GM18909 (cell line): ENCODE measurements around the gene RAPGEF2.
"Not testable (repeated sequence)": the region's sequence is repeated elsewhere in the genome, so short reads cannot be mapped to it uniquely, and the experiment has no call there.

Experiments used
- ATAC-seq: cut with Tn5 transposase; IDR thresholded peaks from one replicate; pipeline ENCODE4 v1.9.1; 2021; ENCODE audit warnings: mild to moderate bottlenecking; ENCODE audit not compliant: unreplicated experiment, poor library complexity

The RAPGEF2 gene, protein sequence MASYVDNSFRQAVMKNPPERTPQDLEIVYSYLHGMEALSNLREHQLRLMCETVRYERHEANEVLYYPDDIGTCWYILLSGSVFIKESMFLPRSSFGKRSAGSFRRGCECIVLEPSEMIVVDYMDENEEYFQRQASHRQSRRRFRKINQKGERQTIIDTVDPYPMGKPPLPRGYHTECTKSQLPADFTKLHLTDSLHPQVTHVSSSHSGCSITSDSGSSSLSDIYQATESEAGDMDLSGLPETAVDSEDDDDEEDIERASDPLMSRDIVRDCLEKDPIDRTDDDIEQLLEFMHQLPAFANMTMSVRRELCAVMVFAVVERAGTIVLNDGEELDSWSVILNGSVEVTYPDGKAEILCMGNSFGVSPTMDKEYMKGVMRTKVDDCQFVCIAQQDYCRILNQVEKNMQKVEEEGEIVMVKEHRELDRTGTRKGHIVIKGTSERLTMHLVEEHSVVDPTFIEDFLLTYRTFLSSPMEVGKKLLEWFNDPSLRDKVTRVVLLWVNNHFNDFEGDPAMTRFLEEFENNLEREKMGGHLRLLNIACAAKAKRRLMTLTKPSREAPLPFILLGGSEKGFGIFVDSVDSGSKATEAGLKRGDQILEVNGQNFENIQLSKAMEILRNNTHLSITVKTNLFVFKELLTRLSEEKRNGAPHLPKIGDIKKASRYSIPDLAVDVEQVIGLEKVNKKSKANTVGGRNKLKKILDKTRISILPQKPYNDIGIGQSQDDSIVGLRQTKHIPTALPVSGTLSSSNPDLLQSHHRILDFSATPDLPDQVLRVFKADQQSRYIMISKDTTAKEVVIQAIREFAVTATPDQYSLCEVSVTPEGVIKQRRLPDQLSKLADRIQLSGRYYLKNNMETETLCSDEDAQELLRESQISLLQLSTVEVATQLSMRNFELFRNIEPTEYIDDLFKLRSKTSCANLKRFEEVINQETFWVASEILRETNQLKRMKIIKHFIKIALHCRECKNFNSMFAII (N-terminal part only)

GRCh38 chr4:159102622-159103383, at the start of gene RAPGEF2:
TSS of gene RAPGEF2 (plus strand) at chr4:159103079. CDS start at chr4:159104163, 1,084 bp downstream.
- peak; percentile 85 for ATAC-seq

DNA sequence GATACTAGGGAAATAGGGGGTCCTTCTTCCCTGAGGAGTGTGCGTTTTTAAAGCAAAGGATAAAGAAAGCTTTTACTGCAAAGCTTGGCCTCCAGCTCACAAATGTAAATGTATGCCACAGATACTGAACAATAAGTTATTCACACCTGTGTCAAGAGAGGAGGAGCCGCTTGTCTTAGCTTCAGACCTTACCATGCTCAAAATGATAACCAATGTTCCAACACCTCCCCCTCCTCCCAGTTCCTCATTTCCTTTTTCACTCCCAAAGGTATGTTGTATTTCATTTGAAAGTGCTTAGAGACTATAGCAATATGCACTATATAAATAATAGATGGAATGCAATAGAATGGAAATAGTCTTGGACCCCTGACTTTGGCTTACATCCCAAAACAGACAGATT, 47.0 kb upstream of the RAPGEF2 start:
- ATAC-seq, result no peak

DNA sequence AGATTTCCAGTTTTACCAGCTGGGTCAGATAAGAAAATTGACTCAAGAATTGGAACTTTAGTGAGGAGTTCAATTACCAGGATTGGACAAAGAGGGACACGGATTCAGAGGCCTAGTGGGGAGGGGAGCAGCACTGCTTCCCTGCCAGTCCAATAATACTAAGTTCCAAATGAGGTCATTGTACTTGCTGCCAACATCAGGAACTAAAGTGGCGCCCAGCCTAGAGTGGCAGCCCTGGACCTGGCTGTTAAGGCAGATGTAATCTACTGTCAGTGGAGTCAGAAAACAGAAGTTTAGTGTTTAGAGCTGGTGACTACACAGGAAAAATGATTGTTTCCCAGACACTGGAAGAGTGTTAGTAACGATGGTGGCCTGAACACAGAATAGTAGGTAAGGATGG, 42.7 kb upstream of the RAPGEF2 start:
- no peak for ATAC-seq

DNA sequence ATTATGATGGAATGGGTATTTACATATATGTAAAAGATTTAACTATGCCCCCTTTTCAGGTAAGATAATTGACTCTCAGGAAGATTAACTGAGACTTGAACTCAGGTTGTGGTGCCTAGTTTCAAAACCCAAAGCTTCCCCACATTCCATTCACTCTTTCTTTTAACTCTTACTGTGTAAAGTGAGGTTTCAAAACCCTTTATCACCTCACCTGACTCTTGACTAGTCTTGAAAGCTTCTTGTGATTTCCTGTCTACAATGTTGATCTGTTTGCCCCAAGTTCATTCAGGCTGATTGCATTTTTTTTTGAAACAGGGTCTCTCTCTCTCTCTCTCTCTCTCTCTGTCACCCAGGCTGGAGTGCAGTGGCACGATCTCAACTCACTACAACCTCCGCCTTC, 40.5 kb upstream of the RAPGEF2 start:
- ATAC-seq, result no peak

DNA sequence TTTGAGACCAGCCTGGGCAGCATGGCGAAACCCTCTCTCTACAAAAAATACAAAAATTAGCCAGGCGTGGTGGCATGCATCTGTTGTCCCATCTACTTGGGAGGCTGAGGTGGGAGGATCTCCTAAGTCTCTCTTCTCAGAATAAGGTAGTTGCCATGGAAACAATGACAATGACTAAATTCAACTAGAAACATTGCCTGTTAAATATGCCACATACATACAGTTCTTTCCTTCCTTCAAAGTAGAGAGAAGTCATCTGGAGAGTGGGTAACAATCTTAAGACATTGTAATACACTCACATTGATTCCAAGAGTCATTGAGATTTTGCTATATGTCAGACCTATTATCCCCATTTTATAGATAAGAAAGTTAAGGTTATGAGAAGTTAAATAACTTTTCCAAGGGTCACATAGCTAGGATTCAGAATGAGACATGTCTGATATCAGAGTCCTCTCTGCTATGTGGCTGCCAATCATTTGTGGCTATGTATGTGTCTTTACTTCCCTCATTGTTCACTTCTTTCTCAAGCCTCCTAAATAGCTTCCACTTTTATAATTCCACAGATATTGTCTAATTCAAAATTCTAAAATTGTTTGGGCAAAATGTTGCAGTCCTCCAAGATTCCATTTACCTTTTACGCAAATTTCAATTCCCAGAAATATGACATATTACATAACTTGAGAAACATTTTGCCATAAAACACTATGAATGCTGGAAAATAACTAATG, 37.2 kb upstream of the RAPGEF2 start:
- no peak for ATAC-seq

- not testable (repeated sequence) for ATAC-seq
Observed at GRCh38 chr4:159068139-159068538, 34.7 kb upstream of the RAPGEF2 start.

DNA sequence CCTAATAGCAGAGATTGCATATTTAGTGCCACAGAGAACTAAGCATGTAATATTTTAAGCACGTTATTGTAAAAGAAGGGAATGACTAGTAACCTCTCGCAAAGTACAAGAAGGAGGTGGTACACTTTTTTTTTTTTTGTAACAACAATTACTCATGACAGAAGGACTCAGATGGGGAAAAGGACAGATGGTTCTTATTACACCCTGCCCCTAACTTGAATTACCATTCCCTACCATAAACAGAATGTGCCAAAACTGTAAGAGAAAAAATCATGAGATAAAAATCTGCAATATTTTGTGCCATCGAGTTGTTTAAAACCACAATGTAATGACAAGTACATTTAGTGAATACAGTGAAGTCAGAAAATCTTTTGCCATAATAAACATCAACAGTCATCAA, 33.0 kb upstream of the RAPGEF2 start:
- ATAC-seq, result no peak

DNA sequence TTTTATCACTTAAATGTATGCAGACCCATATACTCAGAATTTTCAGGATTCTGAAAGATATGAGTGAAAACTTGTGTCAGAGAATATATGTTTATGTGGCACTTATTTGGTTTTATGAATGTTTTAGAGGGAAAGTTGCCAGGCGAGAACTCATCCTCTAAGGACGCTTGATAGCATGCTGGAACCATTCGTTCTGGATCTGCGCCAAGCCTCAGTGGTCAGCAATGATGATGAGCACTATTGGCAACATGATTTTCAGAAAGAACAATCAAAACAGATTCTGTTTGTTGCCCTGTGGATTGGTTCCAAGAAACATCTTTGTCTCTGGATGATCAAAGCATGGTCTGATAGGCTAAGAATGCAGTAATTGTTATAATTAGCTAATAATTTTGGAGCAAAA, 32.1 kb upstream of the RAPGEF2 start:
- ATAC-seq, result no peak

DNA sequence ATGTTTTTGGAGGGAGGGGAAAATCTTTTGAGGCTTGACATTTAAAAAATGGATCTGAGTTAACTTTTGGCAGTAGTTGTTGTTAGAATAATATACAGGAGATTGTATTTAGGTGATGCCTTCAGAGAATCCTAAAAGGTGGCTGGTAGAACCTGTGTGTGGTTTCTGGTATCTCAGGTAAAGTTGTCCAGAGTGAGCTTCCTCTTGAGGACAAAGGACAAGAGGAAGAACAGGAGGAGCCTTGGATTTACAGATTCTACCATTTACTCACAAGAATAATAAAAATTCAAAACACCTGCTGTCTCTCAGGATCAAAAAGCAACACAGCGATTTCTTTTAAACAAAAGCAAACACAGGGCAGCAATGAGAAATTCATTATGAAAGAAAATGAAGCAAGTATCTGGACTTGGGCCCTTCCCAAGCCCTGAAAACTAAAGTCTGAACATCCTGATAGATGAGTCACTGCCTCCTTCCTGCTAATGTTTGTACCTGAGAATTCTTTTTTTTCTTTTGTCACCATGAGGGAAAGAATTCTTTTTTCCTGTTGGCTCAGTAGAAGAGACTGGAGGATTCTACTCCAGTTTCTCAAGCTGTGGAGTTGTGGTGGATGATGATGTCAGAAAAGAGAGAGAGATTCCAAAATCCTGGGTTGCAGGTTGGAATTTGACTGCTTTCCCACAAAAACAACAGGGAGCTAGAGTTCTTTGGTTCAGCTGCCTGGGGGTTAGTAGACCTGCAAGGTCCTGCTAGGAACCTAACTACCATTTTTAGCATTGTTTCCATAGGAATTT, 31.5 kb upstream of the RAPGEF2 start:
- ATAC-seq, result no peak

DNA sequence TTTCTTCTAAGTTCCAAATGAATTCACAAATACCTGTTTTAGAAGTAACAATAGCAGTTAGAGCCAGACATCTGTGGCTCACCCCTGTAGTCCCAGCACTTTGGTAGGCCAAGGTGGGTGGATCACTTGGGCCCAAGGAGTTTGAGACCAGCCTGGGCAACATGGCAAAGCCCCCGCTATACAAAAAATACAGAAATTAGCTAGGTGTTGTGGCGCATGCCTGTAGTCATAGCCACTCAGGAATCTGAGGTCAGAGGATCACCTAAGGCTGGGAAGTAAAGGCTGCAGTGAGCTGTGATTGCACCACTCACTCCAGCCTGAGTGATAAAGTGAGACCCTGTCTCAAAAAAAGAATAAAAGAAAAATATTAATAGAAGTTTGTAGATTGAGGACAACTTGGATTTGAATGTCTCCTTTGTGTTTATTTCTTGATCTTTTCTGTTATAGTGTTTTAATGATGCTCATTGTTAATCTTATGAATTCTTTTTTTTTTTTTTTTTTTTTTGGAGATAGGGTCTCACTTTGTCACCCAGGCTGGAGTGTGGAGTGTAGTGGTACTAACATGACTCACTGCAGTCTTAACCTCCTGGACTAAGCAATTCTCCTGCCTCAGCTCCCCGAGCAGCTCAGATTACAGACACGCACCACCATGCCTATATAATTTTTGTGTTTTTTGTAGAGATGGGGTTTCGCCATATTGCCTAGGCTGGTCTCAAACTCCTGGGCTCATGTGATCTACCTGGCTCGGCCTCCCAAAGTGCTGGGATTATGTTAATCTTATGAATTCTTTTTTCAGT, 30.7 kb upstream of the RAPGEF2 start:
- ATAC-seq, result no peak

GRCh38 chr4:159075531-159075932, 27.3 kb upstream of the RAPGEF2 start:
- no peak for ATAC-seq

DNA sequence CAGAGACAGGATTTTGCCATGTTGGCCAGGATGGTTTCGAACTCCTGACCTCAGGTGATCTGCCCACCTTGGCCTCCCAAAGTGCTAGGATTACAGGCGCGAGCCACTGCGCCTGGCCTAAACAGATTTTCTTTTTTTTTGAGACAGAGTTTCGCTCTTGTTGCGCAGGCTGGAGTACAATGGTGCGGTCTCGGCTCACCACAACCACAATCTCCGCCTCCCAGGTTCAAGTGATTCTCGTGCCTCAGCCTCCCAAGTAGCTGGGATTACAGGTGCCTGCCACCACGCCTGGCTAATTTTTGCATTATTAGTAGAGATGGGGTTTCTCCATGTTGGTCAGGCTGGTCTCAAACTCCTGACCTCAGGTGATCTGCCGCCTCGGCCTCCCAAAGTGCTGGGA, 25.9 kb upstream of the RAPGEF2 start:
- not testable (repeated sequence) for ATAC-seq

- peak; percentile 97 for ATAC-seq
Observed at GRCh38 chr4:159077702-159078495, 25.0 kb upstream of the RAPGEF2 start.

DNA sequence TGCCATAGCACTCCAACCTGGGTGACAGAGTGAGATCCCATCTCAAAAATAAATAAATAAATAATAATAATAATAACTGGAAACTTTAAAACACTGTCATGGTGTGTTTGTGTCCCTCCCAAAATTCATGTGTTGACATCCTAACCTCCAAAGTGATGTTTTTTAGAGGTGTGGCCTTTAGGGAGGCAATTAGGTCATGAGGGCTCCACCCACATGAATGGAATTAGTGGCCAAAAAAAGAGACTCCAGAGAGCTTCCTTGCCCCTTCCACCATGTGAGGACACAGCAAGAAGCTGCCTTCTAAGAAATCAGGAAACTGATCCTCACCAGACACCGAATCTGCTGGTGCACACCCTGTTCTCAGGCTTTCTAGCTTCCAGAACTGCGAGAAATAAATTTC, 23.8 kb upstream of the RAPGEF2 start:
- no peak for ATAC-seq

DNA sequence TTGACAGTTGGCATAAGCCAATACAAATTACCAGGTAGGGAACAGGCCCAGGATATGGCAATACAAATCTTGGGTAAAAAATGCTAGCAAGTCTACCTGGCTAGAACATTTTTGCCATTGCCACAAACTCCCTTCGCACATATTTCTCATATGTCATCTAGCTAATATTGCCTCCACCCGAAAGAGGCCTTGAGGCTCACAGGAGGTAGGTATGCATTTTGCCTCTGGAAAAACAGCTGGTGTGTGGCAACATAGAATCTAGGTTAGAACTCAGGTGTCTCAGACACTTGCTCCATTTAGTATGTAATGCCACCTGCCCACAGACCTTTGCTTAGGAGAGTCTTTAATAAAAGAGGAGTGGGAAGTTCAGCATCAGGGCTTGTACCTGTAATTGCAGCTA, 16.3 kb upstream of the RAPGEF2 start:
- ATAC-seq, result no peak

DNA sequence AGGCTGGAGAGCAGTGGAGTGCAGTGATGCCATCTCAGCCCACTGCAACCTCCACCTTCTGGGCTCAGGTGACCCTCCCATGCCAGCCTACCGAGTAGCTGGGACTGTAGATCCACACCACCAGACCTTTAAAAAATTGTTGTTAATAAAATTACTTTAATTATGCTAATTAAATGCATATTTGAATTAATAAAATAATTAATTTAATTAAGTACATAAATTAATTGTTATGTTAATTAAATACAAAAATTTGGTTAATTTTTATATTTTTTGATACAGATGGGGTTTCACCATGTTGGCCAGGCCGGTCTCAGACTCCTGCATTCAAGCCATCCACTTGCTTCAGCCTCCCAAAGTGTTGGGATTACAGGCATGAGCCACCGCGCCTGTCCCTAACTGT, 12.6 kb upstream of the RAPGEF2 start:
- ATAC-seq, result no peak

DNA sequence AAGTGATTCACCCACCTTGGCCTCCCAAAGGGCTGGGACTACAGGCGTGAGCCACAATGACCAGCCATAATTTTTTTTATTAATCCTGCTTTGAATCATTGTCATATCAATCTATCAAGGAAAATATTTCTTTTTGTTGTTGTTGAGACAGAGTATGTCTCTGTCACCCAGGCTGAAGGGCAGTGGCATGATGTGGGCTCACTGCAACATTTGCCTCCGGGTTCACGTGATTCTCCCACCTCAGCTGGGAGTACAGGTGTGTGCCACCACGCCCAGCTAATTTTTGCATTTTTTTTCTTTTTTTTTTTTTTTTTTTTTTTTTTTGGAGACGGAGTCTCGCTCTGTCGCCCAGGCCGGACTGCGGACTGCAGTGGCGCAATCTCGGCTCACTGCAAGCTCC, 8.7 kb upstream of the RAPGEF2 start:
- ATAC-seq, result not testable (repeated sequence)
